B cell (primary cell): ENCODE results near the gene PTPN5.

Experiments used
- EZH2 ChIP-seq: IDR thresholded peaks from 2 replicates; pipeline ENCODE4 v1.6.1; 2012; ENCODE audit warnings: borderline replicate concordance, low read depth, mild to moderate bottlenecking, moderate library complexity, low read length; ENCODE audit not compliant: insufficient read depth, poor library complexity, severe bottlenecking
- TF ChIP-seq, protein P1 (sequence below): fragments of 200-600 bp; IDR thresholded peaks from one replicate; pipeline ENCODE4 v1.8.0; 2022; ENCODE audit warnings: antibody characterized with exemption, mild to moderate bottlenecking

DNA sequence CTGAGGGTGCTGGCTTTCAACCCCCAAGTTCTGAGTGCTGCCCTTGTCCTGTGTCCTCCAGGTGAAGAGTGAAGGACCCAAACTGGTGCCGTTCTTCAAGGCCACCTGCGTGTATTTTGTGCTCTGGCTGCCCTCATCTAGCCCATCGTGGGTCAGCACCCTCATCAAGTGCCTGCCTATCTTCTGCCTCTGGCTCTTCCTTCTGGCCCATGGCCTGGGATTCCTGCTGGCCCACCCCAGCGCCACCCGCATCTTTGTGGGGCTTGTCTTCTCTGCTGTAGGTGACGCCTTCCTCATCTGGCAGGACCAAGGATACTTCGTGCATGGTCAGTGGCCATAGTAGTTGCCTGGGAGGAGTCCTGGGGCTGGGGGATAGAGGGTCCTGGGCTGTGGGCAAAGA is 90.7 kb downstream of the PTPN5 start:
- TF ChIP-seq, protein P1, sequence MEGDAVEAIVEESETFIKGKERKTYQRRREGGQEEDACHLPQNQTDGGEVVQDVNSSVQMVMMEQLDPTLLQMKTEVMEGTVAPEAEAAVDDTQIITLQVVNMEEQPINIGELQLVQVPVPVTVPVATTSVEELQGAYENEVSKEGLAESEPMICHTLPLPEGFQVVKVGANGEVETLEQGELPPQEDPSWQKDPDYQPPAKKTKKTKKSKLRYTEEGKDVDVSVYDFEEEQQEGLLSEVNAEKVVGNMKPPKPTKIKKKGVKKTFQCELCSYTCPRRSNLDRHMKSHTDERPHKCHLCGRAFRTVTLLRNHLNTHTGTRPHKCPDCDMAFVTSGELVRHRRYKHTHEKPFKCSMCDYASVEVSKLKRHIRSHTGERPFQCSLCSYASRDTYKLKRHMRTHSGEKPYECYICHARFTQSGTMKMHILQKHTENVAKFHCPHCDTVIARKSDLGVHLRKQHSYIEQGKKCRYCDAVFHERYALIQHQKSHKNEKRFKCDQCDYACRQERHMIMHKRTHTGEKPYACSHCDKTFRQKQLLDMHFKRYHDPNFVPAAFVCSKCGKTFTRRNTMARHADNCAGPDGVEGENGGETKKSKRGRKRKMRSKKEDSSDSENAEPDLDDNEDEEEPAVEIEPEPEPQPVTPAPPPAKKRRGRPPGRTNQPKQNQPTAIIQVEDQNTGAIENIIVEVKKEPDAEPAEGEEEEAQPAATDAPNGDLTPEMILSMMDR = no peak
- no peak for TF ChIP-seq EZH2
